Panc1 (cell line): ENCODE measurements around the gene TMEM175.

Experiments
- CTCF ChIP-seq: fragments of 450-650 bp; IDR thresholded peaks from 2 replicates; pipeline ENCODE4 v1.5.1; 2017; ENCODE audit warnings: mild to moderate bottlenecking
- REST ChIP-seq, 2 experiments: IDR thresholded peaks; 2 replicates each; pipeline ENCODE4 v1.6.1; 2011 to 2012; ENCODE audit warnings: low read depth in 2 of 2, control low read depth in 1 of 2, low read length in 1 of 2, mild to moderate bottlenecking in 1 of 2, moderate library complexity in 1 of 2; ENCODE audit not compliant: insufficient read depth in 1 of 2
- SIN3A ChIP-seq: IDR thresholded peaks from 2 replicates; pipeline ENCODE4 v1.6.1; 2012; ENCODE audit warnings: low read depth, mild to moderate bottlenecking, low read length, moderate library complexity, borderline replicate concordance; ENCODE audit not compliant: insufficient read depth

GRCh38 chr4:963276-964225 lies 31.3 kb downstream of the TMEM175 start:
- TF ChIP-seq CTCF (no peak), REST (IDR thresholded peaks at IDR 0.05; ENCODE audit: insufficient read depth in 1 of 2, low read depth in 2 of 2, low read length in 1 of 2) (no peak), SIN3A (no peak)
